Dermis microvascular lymphatic vessel endothelial cell (primary cell): ENCODE measurements around the gene FAAP20. TPM values are rescaled to one million over a fixed set of nuclear protein-coding genes. Genes with fewer than 3 reads are reported as not detected.
A peak's percentile ranks its signal among the peaks of the same experiment; 100 is the strongest.

ENCODE experiments used
- DNase-seq, 2 donors: peaks; one replicate each; pipeline versions ENCODE4 v3.0.0 to v3.0.0-alpha.2; 2010; ENCODE audit warnings: low read depth in 2 of 2
- total RNA-seq: library from RNA; depleted of rRNA; stranded (reverse); fragments of >200 nt; gene quantifications from 2 replicates; pipeline ENCODE4 v1.2.1, GENCODE V29; 2014

The FAAP20 gene
- total RNA-seq, 1 donor from 2014 or later: 10.3 TPM

GRCh38 chr1:2212532-2213491, 18.2 kb upstream of the FAAP20 start:
- peak; percentile 94 to 95 for DNase-seq

- no peak for DNase-seq
These were observed 17.6 kb upstream of the FAAP20 start for GRCh38 chr1:2212274-2212531.

- DNase-seq: no peak
These were observed 16.2 kb upstream of the FAAP20 start for GRCh38 chr1:2210786-2211185.

- DNase-seq: no peak
These were observed 15.6 kb upstream of the FAAP20 start for GRCh38 chr1:2210084-2210653.

GRCh38 chr1:2209400-2210083, 15.0 kb upstream of the FAAP20 start:
- no peak for DNase-seq

- peak; percentile 69 to 82 for DNase-seq
These were observed 14.0 kb upstream of the FAAP20 start for GRCh38 chr1:2208309-2209239.

GRCh38 chr1:2206813-2207487, 12.4 kb upstream of the FAAP20 start:
- no peak for DNase-seq

- peak; percentile 84 to 97 for DNase-seq
These were observed 10.8 kb upstream of the FAAP20 start for GRCh38 chr1:2205191-2205952.

GRCh38 chr1:2204415-2205190, 10.0 kb upstream of the FAAP20 start:
- DNase-seq: peak in 1 of 2 donors; percentile 87

- no peak for DNase-seq
These were observed 9.3 kb upstream of the FAAP20 start for GRCh38 chr1:2203671-2204414.

- no peak for DNase-seq
These were observed 8.4 kb upstream of the FAAP20 start for GRCh38 chr1:2202843-2203601.

- no peak for DNase-seq
These were observed 7.5 kb upstream of the FAAP20 start for GRCh38 chr1:2202008-2202575.

GRCh38 chr1:2201062-2201461, 6.5 kb upstream of the FAAP20 start:
- DNase-seq: no peak

GRCh38 chr1:2200308-2200943, 5.9 kb upstream of the FAAP20 start:
- DNase-seq: no peak

GRCh38 chr1:2199042-2199810, 4.7 kb upstream of the FAAP20 start:
- peak; percentile 72 to 91 for DNase-seq

- DNase-seq: no peak
These were observed 4.0 kb upstream of the FAAP20 start for GRCh38 chr1:2198571-2198970.
